GM12878 (cell line): Measurements from ENCODE around the gene SNCB. TPM values are rescaled to one million over a fixed set of nuclear protein-coding genes. Genes with fewer than 3 reads are reported as not detected.

ENCODE experiments used
- ATAC-seq: fragments of 200-7000 bp; cut with Tn5 transposase; 3 replicates; pipeline ENCODE4 v1.9.1; 2020; ENCODE audit warnings: mild to moderate bottlenecking, moderate library complexity
- BruUV-seq: library from RNA; stranded (reverse); fragments of 400-500 nt; replicated peaks from 2 replicates; lab custom pipeline; 2021; lab: Mats Ljungman, UMichigan
- CTCF ChIA-PET: fragments of 300-600 bp; sonication (Branson Sonifier 250); formaldehyde crosslinking; extraction: SDS; loops from one replicate; lab custom pipeline; 2021; ENCODE audit warnings: inconsistent platforms; lab: Yijun Ruan, JAX
- POLR2A ChIA-PET: fragments of 350-600 bp; formaldehyde crosslinking; extraction: SDS; loops from one replicate; lab custom pipeline; 2021; ENCODE audit warnings: inconsistent platforms; lab: Charles Lee
- RAD21 ChIA-PET: fragments of 300-600 bp; sonication (Branson Sonifier 250); formaldehyde crosslinking; loops from one replicate; lab custom pipeline; 2023; ENCODE audit warnings: antibody characterized with exemption; ENCODE audit not compliant: unreplicated experiment; lab: Charles Lee
- SMC1A ChIA-PET: fragments of 300-600 bp; sonication (Branson Sonifier 250); formaldehyde crosslinking; loops from one replicate; lab custom pipeline; 2023; ENCODE audit not compliant: unreplicated experiment, uncharacterized antibody; lab: Charles Lee
- DNase-seq: peaks from one replicate; pipeline ENCODE4 v3.0.0-alpha.2; 2011; ENCODE audit warnings: low read depth, low spot score
- FAIRE-seq: peaks from 3 replicates; lab custom pipeline; 2011; peaks lifted over from hg19 to GRCh38; lab: Jason Lieb, UNC
- H2AFZ ChIP-seq: 2 replicates; pipeline ENCODE4 v1.6.0; 2011; ENCODE audit warnings: low read depth, low read length, control low read depth; ENCODE audit not compliant: control insufficient read depth
- H3K27ac ChIP-seq: 2 replicates; pipeline ENCODE4 v1.5.1; 2011; ENCODE audit warnings: control low read depth; ENCODE audit not compliant: control insufficient read depth, insufficient read depth
- H3K27me3 ChIP-seq, 2 experiments: replicated peaks in 1 of 2; 2 replicates each; pipeline versions ENCODE4 v1.6.0 to v1.6.1; 2011; ENCODE audit warnings: low read length in 1 of 2; ENCODE audit not compliant: control insufficient read depth in 2 of 2, insufficient read depth in 2 of 2
- H3K36me3 ChIP-seq, 2 experiments: 2 replicates each; pipeline ENCODE4 v1.5.1; 2011; ENCODE audit warnings: low read length in 1 of 2; ENCODE audit not compliant: control insufficient read depth in 2 of 2, insufficient read depth in 2 of 2
- H3K4me1 ChIP-seq: 2 replicates; pipeline ENCODE4 v1.6.1; 2011; ENCODE audit warnings: mild to moderate bottlenecking, low read length, moderate library complexity, mixed read lengths; ENCODE audit not compliant: control insufficient read depth, insufficient read depth
- H3K4me2 ChIP-seq: 2 replicates; pipeline ENCODE4 v1.6.0; 2011; ENCODE audit warnings: control low read depth; ENCODE audit not compliant: control insufficient read depth, insufficient read depth
- H3K4me3 ChIP-seq: fragments of 200-600 bp; sonication (generic); 2 replicates; pipeline ENCODE4 v1.5.1; 2016
- H3K79me2 ChIP-seq: 2 replicates; pipeline ENCODE4 v1.6.0; 2011; ENCODE audit warnings: low read length; ENCODE audit not compliant: control insufficient read depth, insufficient read depth
- H3K9ac ChIP-seq: 2 replicates; pipeline ENCODE4 v1.8.0; 2011; ENCODE audit warnings: low read length, control low read depth, mixed read lengths; ENCODE audit not compliant: control insufficient read depth, insufficient read depth
- H3K9me3 ChIP-seq: replicated peaks from 3 replicates; pipeline ENCODE4 v1.5.1; 2011; ENCODE audit warnings: mild to moderate bottlenecking, low read length; ENCODE audit not compliant: control insufficient read depth, insufficient read depth
- H4K20me1 ChIP-seq: 2 replicates; pipeline ENCODE4 v1.6.0; 2011; ENCODE audit not compliant: control insufficient read depth, insufficient read depth
- EGR1 ChIP-seq, 2 experiments: IDR thresholded peaks; 1 replicate in 1 of 2; 2 replicates in 1 of 2; pipeline ENCODE4 v1.6.1; 2011 to 2012; ENCODE audit warnings: low read depth in 2 of 2, low read length in 2 of 2, borderline replicate concordance in 1 of 2, mild to moderate bottlenecking in 1 of 2, moderate library complexity in 1 of 2
- WGBS: methylation state at CpG from one replicate; pipeline ENCODE4 v1.1.6; 2016; ENCODE audit warnings: low lambda C conversion rate; ENCODE audit not compliant: insufficient replicate concordance, insufficient coverage; ENCODE audit errors: missing lambda C conversion rate; 5-methylcytosine and 5-hydroxymethylcytosine counted together
- in situ Hi-C: fragments of 300-500 bp; cut with MboI; formaldehyde crosslinking; loops from 9 replicates; pipeline ENCODE4 v1.14.3; 2018; ENCODE audit warnings: mixed read lengths
- intact Hi-C: fragments of 100-400 bp; cut with micrococcal nuclease; formaldehyde crosslinking; loops from one replicate; pipeline ENCODE4 v1.14.2; 2022; ENCODE audit not compliant: unreplicated experiment
- polyA plus RNA-seq, 11 experiments: library from polyadenylated mRNA; depleted of rRNA in 4 of 11; unstranded in 6 of 11; stranded (reverse) in 5 of 11; fragments of >200 nt; fragmentation: Nextera tagmentation in 4 of 11; fragmentation: Illumina TruSeq in 1 of 11; extraction: Ambion mirVana in 4 of 11; extraction: Trizol in 1 of 11; gene quantifications; 1 replicate in 1 of 11; 2 replicates in 10 of 11; pipeline versions ENCODE4 v1.2.1 to v1.2.3, GENCODE V29; 2011 to 2016; ENCODE audit warnings: inconsistent platforms in 2 of 11, missing spikeins in 2 of 11, low read depth in 1 of 11
- total RNA-seq, 4 experiments: library from RNA; depleted of rRNA in 3 of 4; stranded (reverse); fragments of >200 nt in 3 of 4; fragmentation: Illumina TruSeq in 1 of 4; extraction: Trizol in 1 of 4; gene quantifications; 2 replicates each; pipeline versions ENCODE4 v1.2.1 to v1.2.3, GENCODE V29; 2013 to 2021
- TF ChIP-seq, protein P1 (sequence below): fragments of 150-350 bp; IDR thresholded peaks from 2 replicates; pipeline ENCODE4 v1.6.1; 2016; ENCODE audit warnings: low read depth, low read length

The SNCB gene
- total and polyA plus RNA-seq, 10 of the 15 experiments (the other 5 are each of a cell fraction or from before 2014, with no cell fraction given), result 0.75 TPM; not detected in 9

DNA sequence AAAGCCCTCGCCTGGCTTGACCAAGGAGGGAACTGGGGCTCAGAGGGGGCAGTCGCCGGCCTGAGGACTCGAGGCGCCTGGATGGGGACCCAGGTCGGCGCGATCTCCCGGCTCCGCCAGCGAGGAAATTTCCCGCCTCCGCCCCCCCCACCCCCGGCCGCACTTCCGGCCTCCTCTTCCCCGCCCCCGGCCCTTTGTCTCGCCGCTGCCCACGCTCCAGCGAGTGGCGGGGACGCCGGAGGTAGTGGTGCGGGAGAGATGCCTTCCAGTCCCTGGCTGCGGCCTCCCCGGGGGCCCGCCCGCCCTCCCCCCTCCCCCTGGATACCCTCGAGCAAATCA lies 19.9 kb downstream of the SNCB start:
- 4% methylated on average over 10 of the region's 31 CpGs for WGBS
- in situ Hi-C loops, result no loop called here
- ATAC-seq, result peak; percentile 23
- FAIRE-seq, result no peak
- no peaks in the 10 kb centered on the region for H3K36me3 ChIP-seq
- H3K4me2 ChIP-seq, result peak overlapping the region; percentile 86
- intact Hi-C loops, result no loop called here
- H3K4me3 ChIP-seq, result peak overlapping the region; percentile 74; the same call in 1 of the 2 replicates
- peak overlapping the region; percentile 83 for H2AFZ ChIP-seq
- H3K27me3 ChIP-seq, result no peaks in the 10 kb centered on the region
- H4K20me1 ChIP-seq, result no peaks in the 10 kb centered on the region
- TF ChIP-seq, protein P1, sequence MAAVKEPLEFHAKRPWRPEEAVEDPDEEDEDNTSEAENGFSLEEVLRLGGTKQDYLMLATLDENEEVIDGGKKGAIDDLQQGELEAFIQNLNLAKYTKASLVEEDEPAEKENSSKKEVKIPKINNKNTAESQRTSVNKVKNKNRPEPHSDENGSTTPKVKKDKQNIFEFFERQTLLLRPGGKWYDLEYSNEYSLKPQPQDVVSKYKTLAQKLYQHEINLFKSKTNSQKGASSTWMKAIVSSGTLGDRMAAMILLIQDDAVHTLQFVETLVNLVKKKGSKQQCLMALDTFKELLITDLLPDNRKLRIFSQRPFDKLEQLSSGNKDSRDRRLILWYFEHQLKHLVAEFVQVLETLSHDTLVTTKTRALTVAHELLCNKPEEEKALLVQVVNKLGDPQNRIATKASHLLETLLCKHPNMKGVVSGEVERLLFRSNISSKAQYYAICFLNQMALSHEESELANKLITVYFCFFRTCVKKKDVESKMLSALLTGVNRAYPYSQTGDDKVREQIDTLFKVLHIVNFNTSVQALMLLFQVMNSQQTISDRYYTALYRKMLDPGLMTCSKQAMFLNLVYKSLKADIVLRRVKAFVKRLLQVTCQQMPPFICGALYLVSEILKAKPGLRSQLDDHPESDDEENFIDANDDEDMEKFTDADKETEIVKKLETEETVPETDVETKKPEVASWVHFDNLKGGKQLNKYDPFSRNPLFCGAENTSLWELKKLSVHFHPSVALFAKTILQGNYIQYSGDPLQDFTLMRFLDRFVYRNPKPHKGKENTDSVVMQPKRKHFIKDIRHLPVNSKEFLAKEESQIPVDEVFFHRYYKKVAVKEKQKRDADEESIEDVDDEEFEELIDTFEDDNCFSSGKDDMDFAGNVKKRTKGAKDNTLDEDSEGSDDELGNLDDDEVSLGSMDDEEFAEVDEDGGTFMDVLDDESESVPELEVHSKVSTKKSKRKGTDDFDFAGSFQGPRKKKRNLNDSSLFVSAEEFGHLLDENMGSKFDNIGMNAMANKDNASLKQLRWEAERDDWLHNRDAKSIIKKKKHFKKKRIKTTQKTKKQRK, result no peak
- peak in 1 of 2 experiments; percentile 74; a peak in 2 of 3 replicates for TF ChIP-seq EGR1 (IDR thresholded peaks at IDR 0.05; ENCODE audit: borderline replicate concordance in 1 of 2, low read depth in 2 of 2, low read length in 2 of 2)
- no peaks in the 10 kb centered on the region for H3K9me3 ChIP-seq
- POLR2A ChIA-PET, result no interaction called here
- H3K9ac ChIP-seq, result peak overlapping the region; percentile 58; the same call in 1 of the 2 replicates
- H3K27ac ChIP-seq, result no peak overlapping the region
- peaks cover 12% of the 10 kb centered on the region for H3K4me1 ChIP-seq
- SMC1A ChIA-PET, result no interaction called here
- no peaks in the 10 kb centered on the region; the same call in 1 of the 2 replicates for H3K79me2 ChIP-seq
- CTCF ChIA-PET, result interaction anchor here (0.6 kb wide), 1 partner anchor 50 kb away, joined by 3 read pairs; no protein-coding TSS in a partner anchor
- RAD21 ChIA-PET, result no interaction called here
- no TSS peak for BruUV-seq
- no peak for DNase-seq
